K562 (cell line): Measurements from ENCODE around the gene MACROD2. TPM values are rescaled to one million over a fixed set of nuclear protein-coding genes. Genes with fewer than 3 reads are reported as not detected.

Source experiments
- ATAC-seq: fragments of 200-7000 bp; cut with Tn5 transposase; 3 replicates; pipeline ENCODE4 v1.9.1; 2020; ENCODE audit warnings: moderate library complexity
- BruUV-seq: library from RNA; stranded (reverse); fragments of 400-500 nt; replicated peaks from 2 replicates; lab custom pipeline; 2021; lab: Mats Ljungman, UMichigan
- CTCF ChIA-PET: fragments of 300-600 bp; formaldehyde crosslinking; extraction: SDS; loops from one replicate; lab custom pipeline; 2021; ENCODE audit warnings: low intra/inter-chr PET ratio; lab: Yijun Ruan, JAX
- POLR2A ChIA-PET: fragments of 300-600, 350-650 bp; sonication (Branson Sonifier 250); formaldehyde crosslinking; extraction: SDS; loops from one replicate; lab custom pipeline; 2021; ENCODE audit warnings: antibody characterized with exemption, inconsistent platforms; lab: Yijun Ruan, JAX
- DNase-seq, 4 experiments: peaks; one replicate each; pipeline versions ENCODE4 v3.0.0 to v3.0.0-alpha.2; 2011 to 2018; ENCODE audit warnings: low spot score in 3 of 4, mixed read lengths in 3 of 4; ENCODE audit errors: extremely low read depth in 1 of 4
- FAIRE-seq: peaks from 2 replicates; lab custom pipeline; 2011; peaks lifted over from hg19 to GRCh38; lab: Jason Lieb, UNC
- H2AFZ ChIP-seq: 2 replicates; pipeline ENCODE4 v1.6.0; 2011; ENCODE audit warnings: low read depth, low read length, control low read depth, inconsistent platforms
- H3K27ac ChIP-seq: fragments of 200-600 bp; 3 replicates; pipeline ENCODE4 v1.8.0; 2011; ENCODE audit warnings: low read depth, mild to moderate bottlenecking, control low read depth, inconsistent platforms, low read length, moderate library complexity, mixed read lengths; ENCODE audit errors: extremely low read depth
- H3K27me3 ChIP-seq, 2 experiments: fragments of 300-600 bp in 1 of 2; 2 replicates in 1 of 2; 3 replicates in 1 of 2; pipeline versions ENCODE4 v1.6.0 to v1.8.0; 2011; ENCODE audit warnings: inconsistent platforms in 2 of 2, low read length in 2 of 2, mild to moderate bottlenecking in 1 of 2, mixed read lengths in 1 of 2, moderate library complexity in 1 of 2; ENCODE audit not compliant: control insufficient read depth in 2 of 2, insufficient read depth in 2 of 2
- H3K36me3 ChIP-seq: fragments of 300-600 bp; 3 replicates; pipeline ENCODE4 v1.8.0; 2011; ENCODE audit warnings: mild to moderate bottlenecking, low read length, inconsistent platforms; ENCODE audit not compliant: control insufficient read depth, insufficient read depth
- H3K4me1 ChIP-seq, 2 experiments: fragments of 200-600 bp in 1 of 2; replicated peaks in 1 of 2; 2 replicates in 1 of 2; 3 replicates in 1 of 2; pipeline versions ENCODE4 v1.5.1 to v1.8.0; 2011; ENCODE audit warnings: inconsistent platforms in 2 of 2, low read length in 2 of 2, mild to moderate bottlenecking in 1 of 2, mixed read lengths in 1 of 2, moderate library complexity in 1 of 2; ENCODE audit not compliant: control insufficient read depth in 2 of 2, insufficient read depth in 2 of 2
- H3K4me2 ChIP-seq: 2 replicates; pipeline ENCODE4 v1.6.1; 2011; ENCODE audit warnings: low read length, control low read depth, inconsistent platforms, mixed read lengths; ENCODE audit not compliant: insufficient read depth
- H3K4me3 ChIP-seq: fragments of 200-600 bp; sonication (generic), shearing (Covaris generic); 2 replicates; pipeline ENCODE4 v1.5.1; 2016; ENCODE audit warnings: control low read depth, inconsistent platforms
- H3K79me2 ChIP-seq: fragments of 200-600 bp; 3 replicates; pipeline ENCODE4 v1.8.0; 2011; ENCODE audit warnings: low read length, inconsistent platforms; ENCODE audit not compliant: control insufficient read depth, insufficient read depth
- H3K9ac ChIP-seq, 2 experiments: 2 replicates each; pipeline versions ENCODE4 v1.6.0 to v1.6.1; 2011; ENCODE audit warnings: low read depth in 2 of 2, low read length in 2 of 2, control low read depth in 1 of 2, inconsistent platforms in 1 of 2, mild to moderate bottlenecking in 1 of 2, mixed read lengths in 1 of 2; ENCODE audit not compliant: insufficient read depth in 1 of 2
- H3K9me1 ChIP-seq: one replicate; pipeline ENCODE4 v1.6.0; 2011; ENCODE audit warnings: inconsistent platforms, mild to moderate bottlenecking, low read length, moderate library complexity; ENCODE audit not compliant: control insufficient read depth, insufficient read depth
- H3K9me3 ChIP-seq: replicated peaks from 2 replicates; pipeline ENCODE4 v1.5.1; 2011; ENCODE audit warnings: low read depth, low read length, inconsistent platforms; ENCODE audit not compliant: control insufficient read depth, insufficient read depth
- H4K20me1 ChIP-seq: replicated peaks from 2 replicates; pipeline ENCODE4 v1.6.1; 2011; ENCODE audit warnings: low read length, inconsistent platforms, mixed read lengths; ENCODE audit not compliant: control insufficient read depth, insufficient read depth
- DACH1 ChIP-seq: fragments of 450-650 bp; IDR thresholded peaks from 2 replicates; pipeline ENCODE4 v1.6.1; 2018; ENCODE audit not compliant: partially characterized antibody
- HDAC3 ChIP-seq: fragments of 450-650 bp; IDR thresholded peaks from 2 replicates; pipeline ENCODE4 v1.6.1; 2018; ENCODE audit warnings: borderline replicate concordance, mild to moderate bottlenecking, moderate library complexity; ENCODE audit not compliant: partially characterized antibody
- HDAC8 ChIP-seq: fragments of 450-650 bp; IDR thresholded peaks from 2 replicates; pipeline ENCODE4 v1.6.1; 2016; ENCODE audit warnings: mild to moderate bottlenecking, missing genetic modification characterization, moderate library complexity, missing compliant biosample characterization
- KLF10 ChIP-seq: fragments of 250-450 bp; sonication (Bioruptor Pico); IDR thresholded peaks from 2 replicates; pipeline ENCODE4 v1.6.1; 2021; ENCODE audit warnings: matching md5 sums
- MBD2 ChIP-seq: sonication (generic); IDR thresholded peaks from 2 replicates; pipeline ENCODE4 v1.6.1; 2016; ENCODE audit warnings: low read depth, borderline replicate concordance
- MIER1 ChIP-seq: fragments of 450-650 bp; IDR thresholded peaks from 2 replicates; pipeline ENCODE4 v1.6.1; 2016; ENCODE audit warnings: antibody characterized with exemption, mild to moderate bottlenecking, low read depth
- NFXL1 ChIP-seq: fragments of 450-650 bp; formaldehyde crosslinking; IDR thresholded peaks from 2 replicates; pipeline ENCODE4 v1.4.0; 2021; ENCODE audit warnings: mild to moderate bottlenecking
- NFYB ChIP-seq: IDR thresholded peaks from 2 replicates; pipeline ENCODE4 v1.6.1; 2011; ENCODE audit warnings: mild to moderate bottlenecking, moderate library complexity; ENCODE audit not compliant: insufficient read length; ENCODE audit errors: extremely low read depth
- NR4A1 ChIP-seq, 2 experiments: fragments of 250-450 bp in 1 of 2; fragments of 450-650 bp in 1 of 2; sonication (Bioruptor Pico) in 1 of 2; IDR thresholded peaks; 2 replicates each; pipeline versions ENCODE4 v1.4.0 to v1.6.1; 2016 to 2020; ENCODE audit warnings: mild to moderate bottlenecking in 2 of 2, missing compliant biosample characterization in 1 of 2, missing genetic modification characterization in 1 of 2, moderate library complexity in 1 of 2
- PATZ1 ChIP-seq: fragments of 250-450 bp; sonication (Bioruptor Pico); IDR thresholded peaks from 2 replicates; pipeline ENCODE4 v1.5.0; 2020; ENCODE audit warnings: mild to moderate bottlenecking, borderline replicate concordance
- SIRT6 ChIP-seq: IDR thresholded peaks from one replicate; pipeline ENCODE4 v1.6.1; 2012; ENCODE audit warnings: low read depth, mild to moderate bottlenecking, control low read depth, inconsistent platforms, low read length, moderate library complexity
- TBP ChIP-seq: optimal IDR thresholded peaks from 2 replicates; pipeline ENCODE3; 2011; ENCODE audit warnings: low read depth, low read length, improper control_type of control experiment
- TFAP4 ChIP-seq: sonication (generic); formaldehyde crosslinking; IDR thresholded peaks from 2 replicates; pipeline ENCODE4 v1.8.0; 2022; ENCODE audit warnings: missing genetic modification reagents, mild to moderate bottlenecking, moderate library complexity, borderline replicate concordance
- USF2 ChIP-seq: sonication (generic); formaldehyde crosslinking; IDR thresholded peaks from 2 replicates; pipeline ENCODE4 v1.5.0; 2020; ENCODE audit warnings: missing genetic modification reagents
- WHSC1 ChIP-seq: IDR thresholded peaks from one replicate; pipeline ENCODE4 v1.6.1; 2012; ENCODE audit warnings: low read length, control low read depth, inconsistent platforms
- ZNF311 ChIP-seq: fragments of 250-450 bp; sonication (Bioruptor Pico); IDR thresholded peaks from 2 replicates; pipeline ENCODE4 v1.4.0; 2020; ENCODE audit warnings: mild to moderate bottlenecking, moderate library complexity
- ZNF699 ChIP-seq: fragments of 250-450 bp; sonication (Bioruptor Pico); IDR thresholded peaks from 2 replicates; pipeline ENCODE4 v1.8.0; 2021; ENCODE audit warnings: mild to moderate bottlenecking, moderate library complexity; ENCODE audit not compliant: insufficient replicate concordance
- ZNF766 ChIP-seq: fragments of 200-800 bp; sonication (Bioruptor generic); conservative IDR thresholded peaks from 2 replicates; pipeline ENCODE4 v1.6.1; 2016; ENCODE audit warnings: missing genetic modification characterization, missing compliant biosample characterization
- WGBS: fragments of 100-300 bp; shearing (Covaris generic); methylation state at CpG from one replicate; pipeline ENCODE4 v1.1.6; 2016; ENCODE audit warnings: low coverage, mixed read lengths; ENCODE audit not compliant: insufficient coverage; ENCODE audit errors: missing lambda C conversion rate; 5-methylcytosine and 5-hydroxymethylcytosine counted together
- in situ Hi-C: fragments of 300-500 bp; cut with MboI; formaldehyde crosslinking; loops from 4 replicates; pipeline ENCODE4 v1.15.0; 2018; ENCODE audit warnings: inconsistent platforms, mixed read lengths
- intact Hi-C: fragments of 100-400 bp; cut with micrococcal nuclease; formaldehyde crosslinking; loops from 2 replicates; pipeline ENCODE4 v1.14.2; 2022
- polyA plus RNA-seq, 8 experiments: library from polyadenylated mRNA; depleted of rRNA in 4 of 8; stranded (reverse) in 5 of 8; unstranded in 3 of 8; fragments of >200 nt; fragmentation: Nextera tagmentation in 2 of 8; fragmentation: Illumina TruSeq in 1 of 8; extraction: Ambion mirVana in 2 of 8; extraction: Trizol in 1 of 8; gene quantifications; 2 replicates each; pipeline versions ENCODE4 v1.2.1 to v1.2.3, GENCODE V29; 2011 to 2014; ENCODE audit warnings: inconsistent platforms in 1 of 8, missing spikeins in 1 of 8
- total RNA-seq, 7 experiments: library from RNA; depleted of rRNA in 6 of 7; stranded (reverse); fragments of >200 nt in 6 of 7; fragmentation: Illumina TruSeq in 2 of 7; extraction: Trizol in 2 of 7; gene quantifications; 2 replicates each; pipeline versions ENCODE4 v1.2.1 to v1.2.3, GENCODE V29; 2011 to 2021; ENCODE audit warnings: low replicate concordance in 1 of 7

Gene MACROD2
- total and polyA plus RNA-seq, 9 of the 15 experiments (the other 6 are each of a cell fraction or from before 2014, with no cell fraction given), result not detected

- Histone ChIP-seq H3K79me2 (no peaks in the 10 kb centered on the region), H3K4me2 (no peak overlapping the region), H3K9ac (no peak overlapping the region), H3K4me1 (no peaks in the 10 kb centered on the region), H4K20me1 (no peaks in the 10 kb centered on the region), H3K4me3 (no peak overlapping the region), H3K9me3 (no peaks in the 10 kb centered on the region), H3K9me1 (no peaks in the 10 kb centered on the region), H3K36me3 (no peaks in the 10 kb centered on the region), H2AFZ (no peak overlapping the region), H3K27ac (no peak overlapping the region), H3K27me3 (no peaks in the 10 kb centered on the region)
- 4% methylated on average over 3 of the region's 3 CpGs for WGBS
- in situ Hi-C loops, result no loop called here
- ChIA-PET POLR2A (no interaction called here), CTCF (no interaction called here)
- intact Hi-C loops, result no loop called here
- FAIRE-seq (no peak), DNase-seq (no peak), ATAC-seq (no peak)
- no TSS peak for BruUV-seq
- TF ChIP-seq HDAC3 (no peak), HDAC8 (tag) (no peak), USF2 (CRISPR knock-in tag) (no peak), NFXL1 (CRISPR knock-in tag) (no peak), NFYB (no peak), MIER1 (no peak), MBD2 (no peak), ZNF699 (CRISPR knock-in tag) (no peak), ZNF311 (CRISPR knock-in tag) (no peak), TFAP4 (CRISPR knock-in tag) (no peak), SIRT6 (no peak), PATZ1 (CRISPR knock-in tag) (no peak), TBP (no peak), KLF10 (CRISPR knock-in tag) (no peak), ZNF766 (CRISPR knock-in tag) (no peak), DACH1 (no peak), WHSC1 (no peak), NR4A1 (CRISPR knock-in tag; IDR thresholded peaks at IDR 0.05) (no peak), NR4A1 (tag; IDR thresholded peaks at IDR 0.05) (no peak)
Measured at GRCh38 chr20:15395457-15395856, 1400.1 kb downstream of the MACROD2 start.
